Measurements from ENCODE around the gene OGDH.

- TF ChIP-seq CTCF (IDR thresholded peaks at IDR 0.05): no peak
- no peak for TF ChIP-seq POLR2AphosphoS5 (IDR thresholded peaks at IDR 0.05)
- TF ChIP-seq POLR2A (IDR thresholded peaks at IDR 0.05): no peak
Observed at GRCh38 chr7:44735403-44736165, 129.2 kb downstream of the OGDH start.

Data from breast epithelium (tissue), 3 donors.